GM10266 (cell line): ENCODE measurements around the gene KIF26B.

Experiments used
- DNase-seq: peaks from one replicate; pipeline ENCODE4 v3.0.0; 2012; ENCODE audit errors: extremely low spot score
- CTCF ChIP-seq: IDR thresholded peaks from 2 replicates; pipeline ENCODE4 v1.5.1; 2012; ENCODE audit warnings: mild to moderate bottlenecking, low read depth; ENCODE audit not compliant: control insufficient read depth, insufficient read depth; ENCODE audit errors: missing control alignments

KIF26B gene

GRCh38 chr1:245444147-245444828 lies 289.5 kb downstream of the KIF26B start:
- no peak for TF ChIP-seq CTCF
- DNase-seq, result no peak

- no peak for TF ChIP-seq CTCF
- no peak for DNase-seq
Observed at GRCh38 chr1:245444945-245445344, 290.2 kb downstream of the KIF26B start.

GRCh38 chr1:245448531-245448930 lies 293.7 kb downstream of the KIF26B start:
- TF ChIP-seq CTCF, result no peak

GRCh38 chr1:245448975-245449431 lies 294.2 kb downstream of the KIF26B start:
- DNase-seq, result no peak
- TF ChIP-seq CTCF, result no peak

More at GRCh38 chr1:245448531-245448930, 293.7 kb downstream of the KIF26B start:
- no peak for DNase-seq

GRCh38 chr1:245453541-245453940 lies 298.8 kb downstream of the KIF26B start:
- DNase-seq, result no peak
- no peak for TF ChIP-seq CTCF

- TF ChIP-seq CTCF, result no peak
- no peak for DNase-seq
Observed at GRCh38 chr1:245454051-245454450, 299.3 kb downstream of the KIF26B start.

GRCh38 chr1:245457562-245457961 lies 302.8 kb downstream of the KIF26B start:
- no peak for TF ChIP-seq CTCF
- no peak for DNase-seq
